Measurements from ENCODE around the gene IFNAR2.

- TF ChIP-seq CTCF (IDR thresholded peaks at IDR 0.05; ENCODE audit: insufficient read depth, low read depth, low read length): no peak
- TF ChIP-seq EZH2 (IDR thresholded peaks at IDR 0.05; ENCODE audit: insufficient read depth, low read length): no peak
These were observed 7.0 kb downstream of the IFNAR2 start for GRCh38 chr21:33236766-33237165.
